GM18870 (cell line): Measurements from ENCODE around the gene ARHGDIB.

Experiments
- ATAC-seq: cut with Tn5 transposase; IDR thresholded peaks from one replicate; pipeline ENCODE4 v1.9.1; 2021; ENCODE audit warnings: moderate library complexity; ENCODE audit not compliant: unreplicated experiment

The ARHGDIB gene

GRCh38 chr12:14984036-14984435, 22.6 kb upstream of the ARHGDIB start:
- ATAC-seq, result no peak

GRCh38 chr12:14982991-14983390, 21.6 kb upstream of the ARHGDIB start:
- no peak for ATAC-seq

GRCh38 chr12:14982562-14982961, 21.2 kb upstream of the ARHGDIB start:
- no peak for ATAC-seq

- ATAC-seq, result no peak
Measured at GRCh38 chr12:14981049-14981448, 19.6 kb upstream of the ARHGDIB start.

GRCh38 chr12:14979468-14979867, 18.1 kb upstream of the ARHGDIB start:
- no peak for ATAC-seq

- no peak for ATAC-seq
Measured at GRCh38 chr12:14976658-14977057, 15.3 kb upstream of the ARHGDIB start.

- ATAC-seq, result no peak
Measured at GRCh38 chr12:14975457-14975856, 14.1 kb upstream of the ARHGDIB start.

- ATAC-seq, result no peak
Measured at GRCh38 chr12:14974633-14975032, 13.2 kb upstream of the ARHGDIB start.

- no peak for ATAC-seq
Measured at GRCh38 chr12:14972816-14973215, 11.4 kb upstream of the ARHGDIB start, which contains the start of gene PDE6H. Gene PDE6H (plus strand): TSS chr12:14973042. CDS start chr12:14978013, 4,971 bp downstream.

GRCh38 chr12:14970473-14970872, 9.1 kb upstream of the ARHGDIB start:
- no peak for ATAC-seq

GRCh38 chr12:14968478-14968877, 7.1 kb upstream of the ARHGDIB start:
- no peak for ATAC-seq

- no peak for ATAC-seq
Measured at GRCh38 chr12:14965221-14965620, 3.8 kb upstream of the ARHGDIB start.

GRCh38 chr12:14964406-14964805, 3.0 kb upstream of the ARHGDIB start:
- ATAC-seq, result no peak

GRCh38 chr12:14963520-14963919, 2.1 kb upstream of the ARHGDIB start:
- no peak for ATAC-seq

GRCh38 chr12:14962797-14963196, 1.4 kb upstream of the ARHGDIB start:
- ATAC-seq, result no peak

GRCh38 chr12:14962153-14962539, 745 bp upstream of the ARHGDIB start:
- no peak for ATAC-seq

GRCh38 chr12:14960548-14961465, 594 bp downstream of the ARHGDIB start:
- peak; percentile 29 for ATAC-seq

GRCh38 chr12:14959916-14960496, 1.4 kb downstream of the ARHGDIB start:
- ATAC-seq, result no peak

GRCh38 chr12:14959463-14959862, 1.9 kb downstream of the ARHGDIB start:
- ATAC-seq, result no peak

- no peak for ATAC-seq
Measured at GRCh38 chr12:14959126-14959440, 2.3 kb downstream of the ARHGDIB start.

- no peak for ATAC-seq
Measured at GRCh38 chr12:14958361-14959125, 2.9 kb downstream of the ARHGDIB start.
